SK-N-SH treated with all-trans-retinoic acid at 6 μM for 48 hours (cell line): ENCODE results near the gene OR52E8.

Experiments used
- ATAC-seq: fragments of 200-7000 bp; cut with Tn5 transposase; 3 replicates; pipeline ENCODE4 v1.9.1; 2020; ENCODE audit warnings: mild to moderate bottlenecking, moderate library complexity
- ARNTL ChIP-seq: fragments of 450-650 bp; formaldehyde crosslinking; IDR thresholded peaks from 2 replicates; pipeline ENCODE4 v1.5.0; 2020; ENCODE audit warnings: low read depth, mild to moderate bottlenecking, moderate library complexity, borderline replicate concordance
- BACH2 ChIP-seq: fragments of 250-450 bp; sonication (Bioruptor Pico); IDR thresholded peaks from 2 replicates; pipeline ENCODE4 v1.9.0; 2021; ENCODE audit warnings: mild to moderate bottlenecking, borderline replicate concordance
- CREB5 ChIP-seq: fragments of 250-450 bp; sonication (Bioruptor Pico); IDR thresholded peaks from 2 replicates; pipeline ENCODE4 v1.5.1; 2020; ENCODE audit warnings: low read depth, mild to moderate bottlenecking, moderate library complexity
- CSDC2 ChIP-seq: fragments of 250-450 bp; sonication (Bioruptor Pico); IDR thresholded peaks from 2 replicates; pipeline ENCODE4 v1.5.0; 2020; ENCODE audit warnings: mild to moderate bottlenecking, moderate library complexity
- ESRRG ChIP-seq: fragments of 250-450 bp; sonication (Bioruptor Pico); IDR thresholded peaks from 2 replicates; pipeline ENCODE4 v1.6.1; 2021; ENCODE audit warnings: mild to moderate bottlenecking
- GLIS3 ChIP-seq: fragments of 250-450 bp; sonication (Bioruptor Pico); IDR thresholded peaks from 2 replicates; pipeline ENCODE4 v1.5.0; 2020; ENCODE audit warnings: mild to moderate bottlenecking, moderate library complexity
- ISL1 ChIP-seq: fragments of 250-450 bp; sonication (Bioruptor Pico); IDR thresholded peaks from 2 replicates; pipeline ENCODE4 v2.1.2; 2022; ENCODE audit warnings: mild to moderate bottlenecking, moderate library complexity
- OSR1 ChIP-seq: fragments of 250-450 bp; sonication (Bioruptor Pico); IDR thresholded peaks from 2 replicates; pipeline ENCODE4 v1.8.0; 2022; ENCODE audit warnings: moderate library complexity, mild to moderate bottlenecking, inconsistent platforms
- PATZ1 ChIP-seq: fragments of 250-450 bp; sonication (Bioruptor Pico); IDR thresholded peaks from 2 replicates; pipeline ENCODE4 v1.8.0; 2020; ENCODE audit warnings: mild to moderate bottlenecking, moderate library complexity, borderline replicate concordance
- PPARA ChIP-seq: fragments of 250-450 bp; sonication (Bioruptor Pico); IDR thresholded peaks from 2 replicates; pipeline ENCODE4 v1.5.0; 2020; ENCODE audit warnings: mild to moderate bottlenecking, borderline replicate concordance
- RARB ChIP-seq: fragments of 250-450 bp; sonication (Bioruptor Pico); IDR thresholded peaks from 2 replicates; pipeline ENCODE4 v1.8.0; 2021; ENCODE audit warnings: mild to moderate bottlenecking, moderate library complexity
- SNAI2 ChIP-seq: fragments of 250-450 bp; sonication (Bioruptor Pico); IDR thresholded peaks from 2 replicates; pipeline ENCODE4 v1.5.0; 2020; ENCODE audit warnings: mild to moderate bottlenecking, moderate library complexity
- TCF4 ChIP-seq: fragments of 250-450 bp; sonication (Bioruptor Pico); IDR thresholded peaks from 2 replicates; pipeline ENCODE4 v1.8.0; 2021; ENCODE audit warnings: mild to moderate bottlenecking, moderate library complexity, borderline replicate concordance
- TOX ChIP-seq: fragments of 250-450 bp; sonication (Bioruptor Pico); IDR thresholded peaks from 2 replicates; pipeline ENCODE4 v1.8.0; 2021; ENCODE audit warnings: mild to moderate bottlenecking, moderate library complexity, borderline replicate concordance
- ZC3H10 ChIP-seq: fragments of 250-450 bp; sonication (Bioruptor Pico); IDR thresholded peaks from 2 replicates; pipeline ENCODE4 v1.5.1; 2021; ENCODE audit warnings: mild to moderate bottlenecking, moderate library complexity
- ZFP3 ChIP-seq: fragments of 250-450 bp; sonication (Bioruptor Pico); IDR thresholded peaks from 2 replicates; pipeline ENCODE4 v1.5.0; 2020; ENCODE audit warnings: mild to moderate bottlenecking, moderate library complexity
- ZFP30 ChIP-seq: fragments of 450-650 bp; formaldehyde crosslinking; IDR thresholded peaks from 2 replicates; pipeline ENCODE4 v1.5.0; 2022; ENCODE audit warnings: mild to moderate bottlenecking, moderate library complexity
- ZNF565 ChIP-seq: fragments of 450-650 bp; formaldehyde crosslinking; conservative IDR thresholded peaks from 2 replicates; pipeline ENCODE4 v1.5.0; 2020; ENCODE audit warnings: low read depth, mild to moderate bottlenecking, moderate library complexity
- ZNF70 ChIP-seq: fragments of 450-650 bp; formaldehyde crosslinking; IDR thresholded peaks from 2 replicates; pipeline ENCODE4 v1.5.0; 2020; ENCODE audit warnings: mild to moderate bottlenecking, moderate library complexity
- ZNF8 ChIP-seq: fragments of 450-650 bp; formaldehyde crosslinking; IDR thresholded peaks from 2 replicates; pipeline ENCODE4 v1.5.0; 2020; ENCODE audit warnings: mild to moderate bottlenecking, moderate library complexity
- TF ChIP-seq, protein P1 (sequence below): fragments of 250-450 bp; sonication (Bioruptor Pico); IDR thresholded peaks from 2 replicates; pipeline ENCODE4 v1.5.0; 2020; ENCODE audit warnings: mild to moderate bottlenecking, moderate library complexity
- TF ChIP-seq, protein P2 (sequence below): fragments of 250-450 bp; sonication (Bioruptor Pico); IDR thresholded peaks from 2 replicates; pipeline ENCODE4 v1.8.0; 2021; ENCODE audit warnings: low read depth, mild to moderate bottlenecking, moderate library complexity, borderline replicate concordance
- TF ChIP-seq, protein P3 (sequence below): fragments of 250-450 bp; sonication (Bioruptor Pico); IDR thresholded peaks from 2 replicates; pipeline ENCODE4 v1.5.1; 2021; ENCODE audit warnings: mild to moderate bottlenecking, moderate library complexity

OR52E8 gene

GRCh38 chr11:5846701-5847100 is 10.8 kb downstream of the OR52E8 start:
- no peak for TF ChIP-seq RARB (CRISPR knock-in tag)
- no peak for TF ChIP-seq OSR1 (CRISPR knock-in tag)
- TF ChIP-seq TOX (CRISPR knock-in tag) = no peak
- TF ChIP-seq ZNF8 (CRISPR knock-in tag) = no peak
- no peak for TF ChIP-seq ZFP30 (CRISPR knock-in tag)
- TF ChIP-seq ARNTL (CRISPR knock-in tag) = no peak
- TF ChIP-seq, protein P1, sequence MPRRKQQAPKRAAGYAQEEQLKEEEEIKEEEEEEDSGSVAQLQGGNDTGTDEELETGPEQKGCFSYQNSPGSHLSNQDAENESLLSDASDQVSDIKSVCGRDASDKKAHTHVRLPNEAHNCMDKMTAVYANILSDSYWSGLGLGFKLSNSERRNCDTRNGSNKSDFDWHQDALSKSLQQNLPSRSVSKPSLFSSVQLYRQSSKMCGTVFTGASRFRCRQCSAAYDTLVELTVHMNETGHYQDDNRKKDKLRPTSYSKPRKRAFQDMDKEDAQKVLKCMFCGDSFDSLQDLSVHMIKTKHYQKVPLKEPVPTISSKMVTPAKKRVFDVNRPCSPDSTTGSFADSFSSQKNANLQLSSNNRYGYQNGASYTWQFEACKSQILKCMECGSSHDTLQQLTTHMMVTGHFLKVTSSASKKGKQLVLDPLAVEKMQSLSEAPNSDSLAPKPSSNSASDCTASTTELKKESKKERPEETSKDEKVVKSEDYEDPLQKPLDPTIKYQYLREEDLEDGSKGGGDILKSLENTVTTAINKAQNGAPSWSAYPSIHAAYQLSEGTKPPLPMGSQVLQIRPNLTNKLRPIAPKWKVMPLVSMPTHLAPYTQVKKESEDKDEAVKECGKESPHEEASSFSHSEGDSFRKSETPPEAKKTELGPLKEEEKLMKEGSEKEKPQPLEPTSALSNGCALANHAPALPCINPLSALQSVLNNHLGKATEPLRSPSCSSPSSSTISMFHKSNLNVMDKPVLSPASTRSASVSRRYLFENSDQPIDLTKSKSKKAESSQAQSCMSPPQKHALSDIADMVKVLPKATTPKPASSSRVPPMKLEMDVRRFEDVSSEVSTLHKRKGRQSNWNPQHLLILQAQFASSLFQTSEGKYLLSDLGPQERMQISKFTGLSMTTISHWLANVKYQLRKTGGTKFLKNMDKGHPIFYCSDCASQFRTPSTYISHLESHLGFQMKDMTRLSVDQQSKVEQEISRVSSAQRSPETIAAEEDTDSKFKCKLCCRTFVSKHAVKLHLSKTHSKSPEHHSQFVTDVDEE (CRISPR knock-in tag) = no peak
- no peak for TF ChIP-seq CSDC2
- no peak for TF ChIP-seq ZNF565 (CRISPR knock-in tag)
- TF ChIP-seq BACH2 (CRISPR knock-in tag) = no peak
- no peak for TF ChIP-seq CREB5
- no peak for TF ChIP-seq ZNF70
- TF ChIP-seq, protein P2, sequence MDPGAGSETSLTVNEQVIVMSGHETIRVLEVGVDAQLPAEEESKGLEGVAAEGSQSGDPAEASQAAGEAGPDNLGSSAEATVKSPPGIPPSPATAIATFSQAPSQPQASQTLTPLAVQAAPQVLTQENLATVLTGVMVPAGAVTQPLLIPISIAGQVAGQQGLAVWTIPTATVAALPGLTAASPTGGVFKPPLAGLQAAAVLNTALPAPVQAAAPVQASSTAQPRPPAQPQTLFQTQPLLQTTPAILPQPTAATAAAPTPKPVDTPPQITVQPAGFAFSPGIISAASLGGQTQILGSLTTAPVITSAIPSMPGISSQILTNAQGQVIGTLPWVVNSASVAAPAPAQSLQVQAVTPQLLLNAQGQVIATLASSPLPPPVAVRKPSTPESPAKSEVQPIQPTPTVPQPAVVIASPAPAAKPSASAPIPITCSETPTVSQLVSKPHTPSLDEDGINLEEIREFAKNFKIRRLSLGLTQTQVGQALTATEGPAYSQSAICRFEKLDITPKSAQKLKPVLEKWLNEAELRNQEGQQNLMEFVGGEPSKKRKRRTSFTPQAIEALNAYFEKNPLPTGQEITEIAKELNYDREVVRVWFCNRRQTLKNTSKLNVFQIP = no peak
- no peak for TF ChIP-seq SNAI2
- TF ChIP-seq PATZ1 (CRISPR knock-in tag) = no peak
- no peak for TF ChIP-seq ZFP3 (CRISPR knock-in tag)
- TF ChIP-seq ISL1 (CRISPR knock-in tag) = no peak
- no peak for TF ChIP-seq ZC3H10
- ATAC-seq = no peak

GRCh38 chr11:5841797-5842196 is 15.7 kb downstream of the OR52E8 start, which contains the start of gene OR52E6:
OR52E6 (minus strand) TSS chr11:5841897; CDS start chr11:5841897, 0 bp downstream.
- ATAC-seq = no peak
- no peak for TF ChIP-seq TOX (CRISPR knock-in tag)
- TF ChIP-seq, protein P3, sequence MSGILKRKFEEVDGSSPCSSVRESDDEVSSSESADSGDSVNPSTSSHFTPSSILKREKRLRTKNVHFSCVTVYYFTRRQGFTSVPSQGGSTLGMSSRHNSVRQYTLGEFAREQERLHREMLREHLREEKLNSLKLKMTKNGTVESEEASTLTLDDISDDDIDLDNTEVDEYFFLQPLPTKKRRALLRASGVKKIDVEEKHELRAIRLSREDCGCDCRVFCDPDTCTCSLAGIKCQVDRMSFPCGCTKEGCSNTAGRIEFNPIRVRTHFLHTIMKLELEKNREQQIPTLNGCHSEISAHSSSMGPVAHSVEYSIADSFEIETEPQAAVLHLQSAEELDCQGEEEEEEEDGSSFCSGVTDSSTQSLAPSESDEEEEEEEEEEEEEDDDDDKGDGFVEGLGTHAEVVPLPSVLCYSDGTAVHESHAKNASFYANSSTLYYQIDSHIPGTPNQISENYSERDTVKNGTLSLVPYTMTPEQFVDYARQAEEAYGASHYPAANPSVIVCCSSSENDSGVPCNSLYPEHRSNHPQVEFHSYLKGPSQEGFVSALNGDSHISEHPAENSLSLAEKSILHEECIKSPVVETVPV (CRISPR knock-in tag) = no peak
- TF ChIP-seq, protein P1 (CRISPR knock-in tag) = no peak
- no peak for TF ChIP-seq ZNF8 (CRISPR knock-in tag)
- TF ChIP-seq PATZ1 (CRISPR knock-in tag) = no peak
- TF ChIP-seq PPARA (CRISPR knock-in tag) = no peak
- no peak for TF ChIP-seq SNAI2
- TF ChIP-seq ESRRG = no peak
- no peak for TF ChIP-seq GLIS3 (CRISPR knock-in tag)
- no peak for TF ChIP-seq ARNTL (CRISPR knock-in tag)
- no peak for TF ChIP-seq CSDC2
- TF ChIP-seq ZNF565 (CRISPR knock-in tag) = no peak
- TF ChIP-seq OSR1 (CRISPR knock-in tag) = no peak
- TF ChIP-seq TCF4 (CRISPR knock-in tag) = no peak
- TF ChIP-seq ZFP3 (CRISPR knock-in tag) = no peak
- TF ChIP-seq ZNF70 = no peak
